ENCODE results near the gene DAPK1. TPM values are rescaled to one million over a fixed set of nuclear protein-coding genes. Genes with fewer than 3 reads are reported as not detected.

DAPK1 gene
- total and polyA plus RNA-seq, 11 donors: 1.0 to 52.5 (median 2.3) TPM

DNA sequence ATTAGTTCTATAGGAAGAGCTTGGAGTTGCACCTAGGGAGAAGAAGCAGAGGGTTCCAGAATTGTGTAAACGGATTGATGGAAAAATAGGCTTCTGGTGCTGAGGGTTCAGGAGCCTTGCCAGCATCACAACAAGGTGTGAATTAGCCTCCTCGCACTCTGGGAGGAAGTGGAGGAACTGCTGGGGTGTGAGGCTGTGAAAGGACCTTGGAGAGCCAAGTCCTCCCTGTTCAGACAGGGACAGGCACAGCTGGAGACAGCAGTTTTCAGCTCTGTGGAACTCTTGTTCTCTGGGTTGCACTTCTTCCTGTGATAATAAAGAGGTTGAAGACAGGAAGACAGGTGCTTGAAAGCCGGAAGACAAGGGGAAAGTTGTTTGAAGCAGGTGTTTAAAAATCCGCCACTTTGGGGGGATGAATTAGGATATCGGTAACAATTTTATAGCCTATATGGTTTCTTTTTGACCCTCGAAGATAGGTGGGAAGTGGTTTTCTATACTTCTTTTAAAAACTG lies 22.6 kb downstream of the DAPK1 start:
- Histone ChIP-seq H3K9me3 (no peaks in the 10 kb centered on the region), H3K4me1 (peaks cover 0 to 45% (median 0%) of the 10 kb centered on the region in 12 donors), H3K36me3 (no peaks in the 10 kb centered on the region), H3K4me3 (no peak overlapping the region), H3K27ac (peak overlapping the region in 1 of 12 donors; percentile 71), H3K27me3 (no peaks in the 10 kb centered on the region)
- ATAC-seq (no peak), DNase-seq (no peak)
- TF ChIP-seq, protein P1, sequence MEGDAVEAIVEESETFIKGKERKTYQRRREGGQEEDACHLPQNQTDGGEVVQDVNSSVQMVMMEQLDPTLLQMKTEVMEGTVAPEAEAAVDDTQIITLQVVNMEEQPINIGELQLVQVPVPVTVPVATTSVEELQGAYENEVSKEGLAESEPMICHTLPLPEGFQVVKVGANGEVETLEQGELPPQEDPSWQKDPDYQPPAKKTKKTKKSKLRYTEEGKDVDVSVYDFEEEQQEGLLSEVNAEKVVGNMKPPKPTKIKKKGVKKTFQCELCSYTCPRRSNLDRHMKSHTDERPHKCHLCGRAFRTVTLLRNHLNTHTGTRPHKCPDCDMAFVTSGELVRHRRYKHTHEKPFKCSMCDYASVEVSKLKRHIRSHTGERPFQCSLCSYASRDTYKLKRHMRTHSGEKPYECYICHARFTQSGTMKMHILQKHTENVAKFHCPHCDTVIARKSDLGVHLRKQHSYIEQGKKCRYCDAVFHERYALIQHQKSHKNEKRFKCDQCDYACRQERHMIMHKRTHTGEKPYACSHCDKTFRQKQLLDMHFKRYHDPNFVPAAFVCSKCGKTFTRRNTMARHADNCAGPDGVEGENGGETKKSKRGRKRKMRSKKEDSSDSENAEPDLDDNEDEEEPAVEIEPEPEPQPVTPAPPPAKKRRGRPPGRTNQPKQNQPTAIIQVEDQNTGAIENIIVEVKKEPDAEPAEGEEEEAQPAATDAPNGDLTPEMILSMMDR (IDR thresholded peaks at IDR 0.05): no peak
- TF ChIP-seq POLR2A (IDR thresholded peaks at IDR 0.05): no peak
- intact Hi-C loops (cut with DNase I): no loop called here
- 69 to 73% (median 72%) methylated on average over 6 of the region's 6 CpGs for WGBS, 4 donors

DNA sequence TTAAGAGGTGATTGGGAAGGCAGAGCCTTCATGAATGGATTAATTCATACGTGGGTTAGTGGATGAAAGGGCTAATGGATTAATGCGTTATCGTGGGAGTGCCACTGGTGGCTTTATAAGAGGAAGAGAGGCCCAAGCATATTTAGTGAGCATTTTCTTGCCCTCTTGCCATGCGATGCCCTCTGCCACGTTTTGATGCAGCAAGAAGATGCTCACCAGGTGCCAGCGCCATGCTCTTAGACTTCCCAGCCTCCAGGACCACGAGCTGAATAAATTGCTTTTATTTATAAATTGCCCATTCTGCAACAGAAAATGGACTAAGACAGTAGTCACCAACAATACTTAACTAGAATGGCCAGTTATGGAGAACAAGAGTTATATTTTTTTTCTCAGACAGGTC lies 24.2 kb downstream of the DAPK1 start:
- WGBS, 4 donors: 79 to 95% (median 91%) methylated on average over 7 of the region's 7 CpGs

DNA sequence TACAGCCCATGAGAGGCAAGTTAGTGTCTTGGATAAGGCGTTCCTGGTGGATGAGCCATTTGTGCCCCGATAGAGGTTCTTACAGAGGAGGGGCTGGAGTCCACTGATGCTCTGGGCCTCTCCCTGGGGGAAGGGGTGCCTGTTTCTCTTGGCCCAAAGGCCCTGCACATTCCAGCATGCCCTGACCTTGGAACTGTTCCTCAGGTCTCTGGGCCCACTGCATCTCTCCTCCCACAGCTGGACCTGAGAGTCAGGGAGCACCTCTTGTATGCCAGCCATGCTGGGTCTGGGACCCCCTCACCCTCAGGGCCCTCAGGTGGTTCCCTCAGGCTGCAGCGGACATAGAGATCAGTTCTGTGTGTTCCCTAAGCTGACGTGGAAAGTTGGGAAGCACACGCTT lies 26.4 kb downstream of the DAPK1 start:
- intact Hi-C loops (cut with DNase I): no loop called here
- H3K4me3 ChIP-seq: no peak overlapping the region
- no peaks in the 10 kb centered on the region for H3K36me3 ChIP-seq
- no peaks in the 10 kb centered on the region for H3K27me3 ChIP-seq
- no peak for DNase-seq
- 67 to 91% (median 88%) methylated on average over 5 of the region's 5 CpGs for WGBS, 4 donors
- TF ChIP-seq, protein P1 (IDR thresholded peaks at IDR 0.05): no peak
- TF ChIP-seq POLR2A (IDR thresholded peaks at IDR 0.05): no peak
- no peaks in the 10 kb centered on the region for H3K9me3 ChIP-seq
- H3K27ac ChIP-seq: peak overlapping the region in 1 of 12 donors; percentile 40
- peaks cover 0 to 12% (median 0%) of the 10 kb centered on the region in 12 donors for H3K4me1 ChIP-seq
- no peak for ATAC-seq

More for the DNA sequence above, 24.2 kb downstream of the DAPK1 start:
- H3K27me3 ChIP-seq: no peaks in the 10 kb centered on the region
- DNase-seq (no peak), ATAC-seq (no peak)
- H3K9me3 ChIP-seq: no peaks in the 10 kb centered on the region
- no peak overlapping the region for H3K27ac ChIP-seq
- peaks cover 0 to 29% (median 0%) of the 10 kb centered on the region in 12 donors for H3K4me1 ChIP-seq
- no peaks in the 10 kb centered on the region for H3K36me3 ChIP-seq
- intact Hi-C loops (cut with DNase I): no loop called here
- no peak for TF ChIP-seq POLR2A (IDR thresholded peaks at IDR 0.05)
- TF ChIP-seq, protein P1 (IDR thresholded peaks at IDR 0.05): no peak
- H3K4me3 ChIP-seq: no peak overlapping the region

DNA sequence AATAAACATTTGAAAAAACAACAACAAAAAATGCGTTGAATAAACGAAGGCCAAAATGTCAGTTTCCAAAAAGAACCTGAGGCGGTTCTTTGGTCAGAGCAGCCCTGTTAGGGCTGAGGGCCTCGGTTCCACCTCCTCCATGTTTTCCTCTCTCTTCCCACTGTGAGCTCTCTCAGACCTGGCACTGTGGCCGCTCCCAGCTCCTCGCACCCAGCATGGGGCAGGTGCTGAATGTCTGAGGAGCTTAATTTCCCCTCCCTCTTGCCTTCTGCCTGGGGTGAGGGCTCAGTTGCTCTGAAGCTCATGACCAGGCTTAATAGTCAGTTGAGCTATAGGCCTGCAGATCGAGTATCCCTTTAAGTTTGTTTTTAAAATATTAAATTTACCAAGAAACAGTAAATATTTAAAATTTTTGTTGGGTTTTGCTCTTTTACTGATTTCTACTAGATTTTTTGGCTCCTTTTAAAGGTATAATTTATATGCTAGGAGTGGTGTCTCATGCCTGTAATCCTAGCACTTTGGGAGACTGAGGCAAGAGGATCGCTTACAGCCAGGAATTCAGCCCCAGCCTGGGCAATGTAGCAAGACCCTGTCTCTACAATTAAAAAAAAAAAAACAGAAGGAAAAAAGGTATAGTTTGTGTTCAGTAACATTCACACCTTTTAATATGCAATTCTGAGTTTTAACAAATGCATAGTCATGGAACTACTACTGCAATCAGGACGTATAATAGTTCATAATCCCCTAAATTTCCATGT lies 28.1 kb downstream of the DAPK1 start:
- intact Hi-C loops (cut with DNase I): no loop called here

More for the DNA sequence above, 28.1 kb downstream of the DAPK1 start:
- 84 to 95% (median 90%) methylated on average over 9 of the region's 9 CpGs for WGBS, 4 donors
- no peak for TF ChIP-seq POLR2A (IDR thresholded peaks at IDR 0.05)
- TF ChIP-seq, protein P1 (IDR thresholded peaks at IDR 0.05): no peak
- Histone ChIP-seq H3K4me1 (peaks cover 0 to 19% (median 0%) of the 10 kb centered on the region in 12 donors), H3K36me3 (no peaks in the 10 kb centered on the region), H3K9me3 (no peaks in the 10 kb centered on the region), H3K27ac (no peak overlapping the region), H3K4me3 (no peak overlapping the region), H3K27me3 (no peaks in the 10 kb centered on the region)
- ATAC-seq (no peak), DNase-seq (no peak)
